ENCODE results near the gene TNNC1.

- TF ChIP-seq PATZ1 (CRISPR knock-in tag; IDR thresholded peaks at IDR 0.05; ENCODE audit: borderline replicate concordance) (no peak), ZC3H10 (CRISPR knock-in tag; IDR thresholded peaks at IDR 0.05) (no peak)
Observed at GRCh38 chr3:52403955-52404354, 49.9 kb downstream of the TNNC1 start.
